ENCODE data around the gene PPM1G. TPM values are rescaled to one million over a fixed set of nuclear protein-coding genes. Genes with fewer than 3 reads are reported as not detected.
A peak's percentile ranks its signal among the peaks of the same experiment; 100 is the strongest.

PPM1G gene
- polyA plus RNA-seq, 1 of the 3 experiments (the other 2 are of a cell fraction), result 113 TPM

DNA sequence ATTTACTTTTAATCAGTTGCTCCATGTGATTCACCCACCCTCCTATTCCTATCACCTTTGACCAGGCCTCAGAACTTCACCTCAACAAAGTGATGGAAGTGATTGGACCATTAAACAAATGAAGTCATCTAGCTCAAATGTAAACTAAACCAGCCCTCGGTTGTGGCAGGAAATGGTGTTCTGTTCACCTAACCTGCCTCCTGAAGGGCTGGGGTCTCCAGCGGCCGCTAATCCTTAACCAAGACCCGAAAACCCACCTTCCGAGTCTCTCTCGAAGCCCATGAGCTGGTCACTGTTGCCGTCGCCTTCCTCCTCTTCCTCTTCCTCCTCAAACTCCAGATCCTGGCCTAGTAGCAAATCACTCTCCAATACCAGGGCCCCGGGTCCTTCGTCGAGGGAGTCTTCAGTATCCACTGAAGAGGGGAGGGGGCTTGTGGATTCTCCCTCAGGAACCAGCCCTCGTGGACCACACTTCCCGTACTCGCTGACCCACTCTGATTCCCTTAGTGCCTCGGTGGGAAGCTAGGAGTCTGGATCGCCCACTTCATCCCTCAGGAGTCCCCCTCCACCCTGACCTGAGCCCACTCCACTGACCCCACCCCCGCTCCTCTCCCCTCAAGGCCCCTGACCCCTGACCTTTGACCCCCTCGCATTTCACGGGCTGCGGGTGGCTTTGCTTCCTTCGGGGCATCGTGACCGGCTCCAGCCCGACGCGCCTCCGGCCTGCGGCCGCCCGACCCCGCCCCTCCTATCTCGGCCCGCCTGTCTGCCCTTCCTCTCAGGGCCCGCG is 29.4 kb downstream of the PPM1G start:
- CTCF ChIA-PET, result interaction anchor here (0.9 to 5.7 kb wide), 8 partner anchors 10 to 304 kb away, joined by 3 to 36 read pairs (median 4); partner anchors contain the start of genes EIF2B4, GTF3C2, PPM1G and SNX17
- peak overlapping the region; percentile 80 to 86 for H3K4me3 ChIP-seq (ENCODE audit: low read depth in 2 of 2, low read length in 1 of 2)
- H3K27me3 ChIP-seq (ENCODE audit: insufficient read depth), result no peaks in the 10 kb centered on the region
- TF ChIP-seq, protein P1, sequence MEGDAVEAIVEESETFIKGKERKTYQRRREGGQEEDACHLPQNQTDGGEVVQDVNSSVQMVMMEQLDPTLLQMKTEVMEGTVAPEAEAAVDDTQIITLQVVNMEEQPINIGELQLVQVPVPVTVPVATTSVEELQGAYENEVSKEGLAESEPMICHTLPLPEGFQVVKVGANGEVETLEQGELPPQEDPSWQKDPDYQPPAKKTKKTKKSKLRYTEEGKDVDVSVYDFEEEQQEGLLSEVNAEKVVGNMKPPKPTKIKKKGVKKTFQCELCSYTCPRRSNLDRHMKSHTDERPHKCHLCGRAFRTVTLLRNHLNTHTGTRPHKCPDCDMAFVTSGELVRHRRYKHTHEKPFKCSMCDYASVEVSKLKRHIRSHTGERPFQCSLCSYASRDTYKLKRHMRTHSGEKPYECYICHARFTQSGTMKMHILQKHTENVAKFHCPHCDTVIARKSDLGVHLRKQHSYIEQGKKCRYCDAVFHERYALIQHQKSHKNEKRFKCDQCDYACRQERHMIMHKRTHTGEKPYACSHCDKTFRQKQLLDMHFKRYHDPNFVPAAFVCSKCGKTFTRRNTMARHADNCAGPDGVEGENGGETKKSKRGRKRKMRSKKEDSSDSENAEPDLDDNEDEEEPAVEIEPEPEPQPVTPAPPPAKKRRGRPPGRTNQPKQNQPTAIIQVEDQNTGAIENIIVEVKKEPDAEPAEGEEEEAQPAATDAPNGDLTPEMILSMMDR (IDR thresholded peaks at IDR 0.05), result no peak
- TF ChIP-seq POLR2AphosphoS5 (IDR thresholded peaks at IDR 0.05; ENCODE audit: low read depth, low read length) (peak; percentile 57), CHD2 (IDR thresholded peaks at IDR 0.05; ENCODE audit: low read length, partially characterized antibody) (no peak), GABPA (IDR thresholded peaks at IDR 0.05; ENCODE audit: low read depth) (no peak), TCF12 (IDR thresholded peaks at IDR 0.05) (no peak), RCOR1 (IDR thresholded peaks at IDR 0.05; ENCODE audit: low read length) (peak; percentile 0; the same call in 1 of the 2 replicates), IRF3 (IDR thresholded peaks at IDR 0.05; ENCODE audit: low read depth, low read length) (no peak), MXI1 (IDR thresholded peaks at IDR 0.05; ENCODE audit: low read depth, low read length) (no peak; the same call in 1 of the 2 replicates), USF2 (IDR thresholded peaks at IDR 0.05; ENCODE audit: borderline replicate concordance, low read depth, low read length) (0 out of 2 replicates have a peak, but pooled peaks have one; percentile 3), REST (IDR thresholded peaks at IDR 0.05; ENCODE audit: low read depth, low read length) (no peak), PBX3 (IDR thresholded peaks at IDR 0.05) (peak; percentile 3), NRF1 (IDR thresholded peaks at IDR 0.05; ENCODE audit: low read depth, low read length) (no peak), NFIC (IDR thresholded peaks at IDR 0.05; ENCODE audit: borderline replicate concordance) (no peak), TEAD4 (IDR thresholded peaks at IDR 0.05; ENCODE audit: borderline replicate concordance, insufficient read depth) (no peak)
- peak overlapping the region; percentile 89 for H3K4me2 ChIP-seq
- H3F3A ChIP-seq (replicated peaks; ENCODE audit: insufficient read depth), result peaks cover 44% of the 10 kb centered on the region
- H3K36me3 ChIP-seq (replicated peaks in 1 of 2; ENCODE audit: control insufficient read depth in 1 of 2, insufficient read depth in 2 of 2, low read length in 1 of 2), result peaks cover 44 to 79% of the 10 kb centered on the region in 2 experiments
- DNase-seq, result peak; percentile 47
- peaks cover 31% of the 10 kb centered on the region for H3K79me2 ChIP-seq (ENCODE audit: insufficient read depth)
- 1% methylated on average over 30 of the region's 35 CpGs for WGBS (ENCODE audit: low lambda C conversion rate)
- POLR2A ChIA-PET, result interaction anchor here (1.0 to 4.4 kb wide), 7 partner anchors 9 to 249 kb away, joined by 3 to 34 read pairs (median 17); partner anchors contain the start of genes CCDC121, EIF2B4, GPN1 and GTF3C2
- H2AFZ ChIP-seq (ENCODE audit: low read depth), result 0 out of 2 replicates have a peak overlapping the region, but pooled peaks have one; percentile 33
- peak overlapping the region; percentile 77 for H3K9ac ChIP-seq
- H3K27ac ChIP-seq (ENCODE audit: low read depth in 2 of 2, low read length in 1 of 2), result peak overlapping the region; percentile 68 to 95
- no peaks in the 10 kb centered on the region for H3K9me2 ChIP-seq
- H3K9me3 ChIP-seq, result no peaks in the 10 kb centered on the region
- H4K20me1 ChIP-seq (ENCODE audit: insufficient read depth), result peaks cover 4% of the 10 kb centered on the region; the same call in 1 of the 2 replicates
- H3K4me1 ChIP-seq (ENCODE audit: control insufficient read depth in 1 of 2, insufficient read depth in 2 of 2, low read depth in 1 of 2, low read length in 1 of 2), result peaks cover 15 to 58% of the 10 kb centered on the region in 2 experiments; a peak in 3 of 4 replicates
